ENCODE measurements around the gene SLC35A1. TPM values are rescaled to one million over a fixed set of nuclear protein-coding genes. Genes with fewer than 3 reads are reported as not detected.

SLC35A1 gene
- total and polyA plus RNA-seq, 3 donors from 2014 or later, result 16.5 to 20.2 (median 17.2) TPM

GRCh38 chr6:87436435-87436834 is 36.3 kb upstream of the SLC35A1 start:
- Histone ChIP-seq H3K27ac (no peak overlapping the region), H3K4me3 (no peak overlapping the region), H3K36me3 (ENCODE audit: low read depth, missing control alignments) (no peaks in the 10 kb centered on the region), H3K4me1 (no peaks in the 10 kb centered on the region), H3K27me3 (no peaks in the 10 kb centered on the region), H3K9me3 (no peaks in the 10 kb centered on the region)
- 12 to 17% methylated on average over 4 of the region's 4 CpGs for WGBS, 2 donors
- TF ChIP-seq POLR2A (IDR thresholded peaks at IDR 0.05) (no peak), CTCF (IDR thresholded peaks at IDR 0.05) (no peak)
- intact Hi-C loops (cut with DNase I; ENCODE audit: low total_unique reads), result no loop called here
- peak; percentile 70 for DNase-seq

GRCh38 chr6:87441711-87442110 is 31.1 kb upstream of the SLC35A1 start:
- Histone ChIP-seq H3K36me3 (ENCODE audit: low read depth, missing control alignments) (no peaks in the 10 kb centered on the region), H3K9me3 (no peaks in the 10 kb centered on the region), H3K4me3 (no peak overlapping the region), H3K27ac (no peak overlapping the region), H3K27me3 (no peaks in the 10 kb centered on the region), H3K4me1 (no peaks in the 10 kb centered on the region)
- intact Hi-C loops (cut with DNase I; ENCODE audit: low total_unique reads), result no loop called here
- 84 to 87% methylated on average over 5 of the region's 5 CpGs for WGBS, 2 donors
- no peak for DNase-seq
- no peak for TF ChIP-seq POLR2A (IDR thresholded peaks at IDR 0.05)
- no peak for TF ChIP-seq CTCF (IDR thresholded peaks at IDR 0.05)

GRCh38 chr6:87444362-87444761 is 28.4 kb upstream of the SLC35A1 start:
- H3K4me1 ChIP-seq, result no peaks in the 10 kb centered on the region
- H3K4me3 ChIP-seq, result no peak overlapping the region
- no peaks in the 10 kb centered on the region for H3K36me3 ChIP-seq (ENCODE audit: low read depth, missing control alignments)
- H3K27ac ChIP-seq, result no peak overlapping the region
- WGBS, 2 donors, result 97% methylated on average over 2 of the region's 2 CpGs
- DNase-seq, result no peak
- no peaks in the 10 kb centered on the region for H3K9me3 ChIP-seq
- intact Hi-C loops (cut with DNase I; ENCODE audit: low total_unique reads), result no loop called here
- TF ChIP-seq CTCF (IDR thresholded peaks at IDR 0.05) (no peak), POLR2A (IDR thresholded peaks at IDR 0.05) (no peak)
- no peaks in the 10 kb centered on the region for H3K27me3 ChIP-seq

- H3K4me1 ChIP-seq, result no peaks in the 10 kb centered on the region
- TF ChIP-seq POLR2A (IDR thresholded peaks at IDR 0.05) (no peak), CTCF (IDR thresholded peaks at IDR 0.05) (no peak)
- H3K4me3 ChIP-seq, result no peak overlapping the region
- H3K27ac ChIP-seq, result no peak overlapping the region
- intact Hi-C loops (cut with DNase I; ENCODE audit: low total_unique reads), result no loop called here
- H3K36me3 ChIP-seq (ENCODE audit: low read depth, missing control alignments), result no peaks in the 10 kb centered on the region
- no peaks in the 10 kb centered on the region for H3K27me3 ChIP-seq
- no peaks in the 10 kb centered on the region for H3K9me3 ChIP-seq
- no peak for DNase-seq
- 79 to 90% methylated on average over 2 of the region's 2 CpGs for WGBS, 2 donors
Measured at GRCh38 chr6:87465051-87465450, 7.7 kb upstream of the SLC35A1 start.

- intact Hi-C loops (cut with DNase I; ENCODE audit: low total_unique reads), result no loop called here
Measured at GRCh38 chr6:87473419-87473903, 687 bp downstream of the SLC35A1 start.

More at GRCh38 chr6:87473419-87473903, 687 bp downstream of the SLC35A1 start:
- TF ChIP-seq POLR2A (IDR thresholded peaks at IDR 0.05), result no peak
- no peak for TF ChIP-seq CTCF (IDR thresholded peaks at IDR 0.05)
- Histone ChIP-seq H3K27ac (peak overlapping the region; percentile 89 to 95), H3K9me3 (no peaks in the 10 kb centered on the region), H3K4me3 (peak overlapping the region; percentile 86 to 99), H3K27me3 (no peaks in the 10 kb centered on the region), H3K36me3 (ENCODE audit: low read depth, missing control alignments) (no peaks in the 10 kb centered on the region), H3K4me1 (peaks cover 6% of the 10 kb centered on the region)
- WGBS, 2 donors, result 2% methylated on average over 15 of the region's 15 CpGs
- DNase-seq, result peak; percentile 78

All from testis (tissue), 3 donors.